Measurements from ENCODE around the gene MAP6. TPM values are rescaled to one million over a fixed set of nuclear protein-coding genes. Genes with fewer than 3 reads are reported as not detected.

The MAP6 gene
- total and polyA plus RNA-seq, 2 of the 13 experiments (the other 11 are each of a cell fraction or from before 2014, with no cell fraction given): 0.04 TPM; not detected in 1

DNA sequence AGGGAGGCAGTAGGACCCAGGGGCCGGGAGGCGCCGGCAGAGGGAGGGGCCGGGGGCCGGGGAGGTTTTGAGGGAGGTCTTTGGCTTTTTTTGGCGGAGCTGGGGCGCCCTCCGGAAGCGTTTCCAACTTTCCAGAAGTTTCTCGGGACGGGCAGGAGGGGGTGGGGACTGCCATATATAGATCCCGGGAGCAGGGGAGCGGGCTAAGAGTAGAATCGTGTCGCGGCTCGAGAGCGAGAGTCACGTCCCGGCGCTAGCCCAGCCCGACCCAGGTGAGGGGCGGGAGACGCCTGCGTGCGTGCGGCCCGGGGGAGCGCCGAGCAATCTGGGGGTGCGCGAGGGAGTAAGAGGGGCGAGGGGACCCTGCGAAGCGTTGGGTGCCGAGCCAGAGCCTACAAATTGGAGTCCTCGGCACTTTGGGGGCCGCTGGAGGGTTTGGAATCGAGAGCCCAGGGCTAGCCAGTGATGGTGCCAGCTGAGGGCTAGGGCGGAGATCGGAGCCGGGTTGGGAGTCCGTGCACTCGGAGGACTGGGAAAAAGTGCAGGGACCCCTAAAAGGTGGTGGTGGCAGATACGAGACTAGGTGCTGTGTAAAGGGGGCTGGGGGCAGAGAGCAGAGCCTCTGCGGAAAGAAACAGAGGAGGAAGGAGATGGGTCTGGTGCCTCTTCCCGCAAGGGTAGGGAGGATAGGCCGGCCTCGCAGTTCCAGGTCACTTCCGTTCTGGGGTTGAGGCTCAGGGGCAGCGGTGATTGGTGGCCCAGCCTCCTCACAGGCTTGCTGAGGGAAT, 106.6 kb downstream of the MAP6 start, which contains the start of gene SERPINH1 (continued):
- TF ChIP-seq, protein P1, sequence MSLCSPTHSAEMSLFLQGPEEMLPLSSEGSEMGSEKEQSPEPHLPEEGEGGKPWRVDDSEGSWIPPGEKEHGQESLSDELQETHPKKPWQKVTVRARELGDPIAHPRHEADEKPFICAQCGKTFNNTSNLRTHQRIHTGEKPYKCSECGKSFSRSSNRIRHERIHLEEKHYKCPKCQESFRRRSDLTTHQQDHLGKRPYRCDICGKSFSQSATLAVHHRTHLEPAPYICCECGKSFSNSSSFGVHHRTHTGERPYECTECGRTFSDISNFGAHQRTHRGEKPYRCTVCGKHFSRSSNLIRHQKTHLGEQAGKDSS (CRISPR knock-in tag; IDR thresholded peaks at IDR 0.05; ENCODE audit: borderline replicate concordance, low read depth): no peak
- TF ChIP-seq ZNF326 (CRISPR knock-in tag; IDR thresholded peaks at IDR 0.05; ENCODE audit: borderline replicate concordance) (no peak), ZNF256 (CRISPR knock-in tag; conservative IDR thresholded peaks at IDR 0.05) (no peak), CHD4 (IDR thresholded peaks at IDR 0.05; ENCODE audit: borderline replicate concordance, low read length) (no peak), ONECUT2 (CRISPR knock-in tag; IDR thresholded peaks at IDR 0.05) (no peak), ZSCAN25 (CRISPR knock-in tag; IDR thresholded peaks at IDR 0.05) (peak; percentile 44; the same call in 1 of the 2 replicates), SCMH1 (CRISPR knock-in tag; IDR thresholded peaks at IDR 0.05; ENCODE audit: borderline replicate concordance) (no peak), ZNF441 (CRISPR knock-in tag; IDR thresholded peaks at IDR 0.05; ENCODE audit: borderline replicate concordance) (peak; percentile 25; the same call in 1 of the 2 replicates), ZNF333 (CRISPR knock-in tag; IDR thresholded peaks at IDR 0.05; ENCODE audit: borderline replicate concordance) (peak; percentile 71; the same call in 1 of the 2 replicates), ZNF782 (CRISPR knock-in tag; IDR thresholded peaks at IDR 0.05; ENCODE audit: borderline replicate concordance) (no peak), MXD4 (CRISPR knock-in tag; IDR thresholded peaks at IDR 0.05) (no peak; the same call in 1 of the 2 replicates), SMAD9 (CRISPR knock-in tag; IDR thresholded peaks at IDR 0.05) (no peak), LCORL (IDR thresholded peaks at IDR 0.05) (no peak), LCORL (CRISPR knock-in tag; IDR thresholded peaks at IDR 0.05) (peak; percentile 59; the same call in 1 of the 2 replicates)
- TF ChIP-seq, protein P2, sequence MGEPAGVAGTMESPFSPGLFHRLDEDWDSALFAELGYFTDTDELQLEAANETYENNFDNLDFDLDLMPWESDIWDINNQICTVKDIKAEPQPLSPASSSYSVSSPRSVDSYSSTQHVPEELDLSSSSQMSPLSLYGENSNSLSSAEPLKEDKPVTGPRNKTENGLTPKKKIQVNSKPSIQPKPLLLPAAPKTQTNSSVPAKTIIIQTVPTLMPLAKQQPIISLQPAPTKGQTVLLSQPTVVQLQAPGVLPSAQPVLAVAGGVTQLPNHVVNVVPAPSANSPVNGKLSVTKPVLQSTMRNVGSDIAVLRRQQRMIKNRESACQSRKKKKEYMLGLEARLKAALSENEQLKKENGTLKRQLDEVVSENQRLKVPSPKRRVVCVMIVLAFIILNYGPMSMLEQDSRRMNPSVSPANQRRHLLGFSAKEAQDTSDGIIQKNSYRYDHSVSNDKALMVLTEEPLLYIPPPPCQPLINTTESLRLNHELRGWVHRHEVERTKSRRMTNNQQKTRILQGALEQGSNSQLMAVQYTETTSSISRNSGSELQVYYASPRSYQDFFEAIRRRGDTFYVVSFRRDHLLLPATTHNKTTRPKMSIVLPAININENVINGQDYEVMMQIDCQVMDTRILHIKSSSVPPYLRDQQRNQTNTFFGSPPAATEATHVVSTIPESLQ (CRISPR knock-in tag; conservative IDR thresholded peaks at IDR 0.05): no peak
- TF ChIP-seq, protein P3, sequence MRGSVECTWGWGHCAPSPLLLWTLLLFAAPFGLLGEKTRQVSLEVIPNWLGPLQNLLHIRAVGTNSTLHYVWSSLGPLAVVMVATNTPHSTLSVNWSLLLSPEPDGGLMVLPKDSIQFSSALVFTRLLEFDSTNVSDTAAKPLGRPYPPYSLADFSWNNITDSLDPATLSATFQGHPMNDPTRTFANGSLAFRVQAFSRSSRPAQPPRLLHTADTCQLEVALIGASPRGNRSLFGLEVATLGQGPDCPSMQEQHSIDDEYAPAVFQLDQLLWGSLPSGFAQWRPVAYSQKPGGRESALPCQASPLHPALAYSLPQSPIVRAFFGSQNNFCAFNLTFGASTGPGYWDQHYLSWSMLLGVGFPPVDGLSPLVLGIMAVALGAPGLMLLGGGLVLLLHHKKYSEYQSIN (CRISPR knock-in tag; IDR thresholded peaks at IDR 0.05; ENCODE audit: borderline replicate concordance): no peak
- TF ChIP-seq, protein P4, sequence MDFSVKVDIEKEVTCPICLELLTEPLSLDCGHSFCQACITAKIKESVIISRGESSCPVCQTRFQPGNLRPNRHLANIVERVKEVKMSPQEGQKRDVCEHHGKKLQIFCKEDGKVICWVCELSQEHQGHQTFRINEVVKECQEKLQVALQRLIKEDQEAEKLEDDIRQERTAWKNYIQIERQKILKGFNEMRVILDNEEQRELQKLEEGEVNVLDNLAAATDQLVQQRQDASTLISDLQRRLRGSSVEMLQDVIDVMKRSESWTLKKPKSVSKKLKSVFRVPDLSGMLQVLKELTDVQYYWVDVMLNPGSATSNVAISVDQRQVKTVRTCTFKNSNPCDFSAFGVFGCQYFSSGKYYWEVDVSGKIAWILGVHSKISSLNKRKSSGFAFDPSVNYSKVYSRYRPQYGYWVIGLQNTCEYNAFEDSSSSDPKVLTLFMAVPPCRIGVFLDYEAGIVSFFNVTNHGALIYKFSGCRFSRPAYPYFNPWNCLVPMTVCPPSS (IDR thresholded peaks at IDR 0.05): no peak
- TF ChIP-seq, protein P5, sequence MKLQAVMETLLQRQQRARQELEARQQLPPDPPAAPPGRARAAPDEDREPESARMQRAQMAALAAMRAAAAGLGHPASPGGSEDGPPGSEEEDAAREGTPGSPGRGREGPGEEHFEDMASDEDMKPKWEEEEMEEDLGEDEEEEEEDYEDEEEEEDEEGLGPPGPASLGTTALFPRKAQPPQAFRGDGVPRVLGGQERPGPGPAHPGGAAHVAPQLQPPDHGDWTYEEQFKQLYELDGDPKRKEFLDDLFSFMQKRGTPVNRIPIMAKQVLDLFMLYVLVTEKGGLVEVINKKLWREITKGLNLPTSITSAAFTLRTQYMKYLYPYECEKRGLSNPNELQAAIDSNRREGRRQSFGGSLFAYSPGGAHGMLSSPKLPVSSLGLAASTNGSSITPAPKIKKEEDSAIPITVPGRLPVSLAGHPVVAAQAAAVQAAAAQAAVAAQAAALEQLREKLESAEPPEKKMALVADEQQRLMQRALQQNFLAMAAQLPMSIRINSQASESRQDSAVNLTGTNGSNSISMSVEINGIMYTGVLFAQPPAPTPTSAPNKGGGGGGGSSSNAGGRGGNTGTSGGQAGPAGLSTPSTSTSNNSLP (IDR thresholded peaks at IDR 0.05; ENCODE audit: low read depth, low read length): no peak
- TF ChIP-seq, protein P6, sequence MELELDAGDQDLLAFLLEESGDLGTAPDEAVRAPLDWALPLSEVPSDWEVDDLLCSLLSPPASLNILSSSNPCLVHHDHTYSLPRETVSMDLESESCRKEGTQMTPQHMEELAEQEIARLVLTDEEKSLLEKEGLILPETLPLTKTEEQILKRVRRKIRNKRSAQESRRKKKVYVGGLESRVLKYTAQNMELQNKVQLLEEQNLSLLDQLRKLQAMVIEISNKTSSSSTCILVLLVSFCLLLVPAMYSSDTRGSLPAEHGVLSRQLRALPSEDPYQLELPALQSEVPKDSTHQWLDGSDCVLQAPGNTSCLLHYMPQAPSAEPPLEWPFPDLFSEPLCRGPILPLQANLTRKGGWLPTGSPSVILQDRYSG (CRISPR knock-in tag; IDR thresholded peaks at IDR 0.05): no peak
